ENCODE measurements around the gene SFSWAP.

- TF ChIP-seq TAF1 (IDR thresholded peaks at IDR 0.05; ENCODE audit: low read depth), result no peak
- no peak for TF ChIP-seq ZBTB7A (IDR thresholded peaks at IDR 0.05; ENCODE audit: low read depth)
- no peak for TF ChIP-seq CEBPB (IDR thresholded peaks at IDR 0.05)
- TF ChIP-seq TCF12 (IDR thresholded peaks at IDR 0.05; ENCODE audit: low read depth), result no peak
- no peak for TF ChIP-seq REST (IDR thresholded peaks at IDR 0.05; ENCODE audit: low read depth)
- TF ChIP-seq NFIC (IDR thresholded peaks at IDR 0.05), result no peak
- no peak for TF ChIP-seq EP300 (IDR thresholded peaks at IDR 0.05; ENCODE audit: borderline replicate concordance)
- no peak for TF ChIP-seq CREB1 (IDR thresholded peaks at IDR 0.05; ENCODE audit: low read depth)
- TF ChIP-seq MAX (IDR thresholded peaks at IDR 0.05), result no peak
- no peak for TF ChIP-seq RAD21 (IDR thresholded peaks at IDR 0.05; ENCODE audit: low read depth)
- no peak for TF ChIP-seq USF1 (IDR thresholded peaks at IDR 0.05)
Measured at GRCh38 chr12:131676544-131676943, 34.3 kb upstream of the SFSWAP start.

All from Ishikawa (cell line).